ENCODE results near the gene NBEA. TPM values are rescaled to one million over a fixed set of nuclear protein-coding genes. Genes with fewer than 3 reads are reported as not detected.

Gene NBEA
- total RNA-seq, 1 experiment from 2014 or later: 4.1 TPM

DNA sequence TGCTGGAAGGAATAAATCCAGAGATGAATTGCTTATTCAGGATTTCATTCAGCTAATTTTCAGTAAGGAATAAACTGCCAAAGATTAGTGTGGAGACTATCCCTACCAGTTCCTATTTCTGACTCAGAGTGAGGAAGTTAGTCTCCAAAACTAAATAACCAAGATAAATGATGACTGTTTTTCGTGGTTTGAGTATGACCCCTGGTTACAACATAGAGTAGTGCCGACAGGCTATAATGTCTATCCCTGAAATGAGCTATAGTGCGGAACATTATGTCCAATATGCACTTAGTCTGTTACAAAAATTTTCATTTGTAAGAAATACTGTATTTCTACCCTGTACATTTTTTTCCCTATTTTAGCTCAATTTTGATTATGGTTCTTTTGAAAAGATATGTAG, 51.4 kb downstream of the NBEA start:
- Histone ChIP-seq H3K4me3 (replicated peaks in 1 of 2; ENCODE audit: low read depth in 1 of 2, low read length in 2 of 2) (no peak overlapping the region), H3K27ac (ENCODE audit: low read depth, low read length) (no peak overlapping the region), H3K9me3 (ENCODE audit: control insufficient read depth in 1 of 2, insufficient read depth in 1 of 2, low read depth in 1 of 2, low read length in 2 of 2) (peaks cover 4 to 6% of the 10 kb centered on the region in 2 experiments; a peak in 1 of 4 replicates), H3K4me1 (ENCODE audit: control insufficient read depth in 1 of 2, insufficient read depth in 2 of 2, low read length in 2 of 2) (no peaks in the 10 kb centered on the region), H3K9me2 (ENCODE audit: insufficient read depth) (no peaks in the 10 kb centered on the region), H3K79me2 (ENCODE audit: insufficient read depth, low read length) (no peaks in the 10 kb centered on the region), H3K4me2 (ENCODE audit: low read length) (no peak overlapping the region), H3K9ac (ENCODE audit: low read length) (no peak overlapping the region), H4K20me1 (ENCODE audit: insufficient read depth) (no peaks in the 10 kb centered on the region), H2AFZ (ENCODE audit: low read depth, low read length, poor library complexity, severe bottlenecking) (no peak overlapping the region), H3K36me3 (ENCODE audit: control insufficient read depth in 1 of 2, insufficient read depth in 2 of 2, low read length in 2 of 2) (no peaks in the 10 kb centered on the region), H3K27me3 (ENCODE audit: insufficient read depth, low read length) (no peaks in the 10 kb centered on the region)
- POLR2A ChIA-PET: no interaction called here
- RAD21 ChIA-PET (ENCODE audit: low non-redundant PET in 1 of 2, low total read pairs in 2 of 2, uncharacterized antibody in 2 of 2, unreplicated experiment in 2 of 2): no interaction called here
- DNase-seq (ENCODE audit: low read depth, low spot score) (no peak), ATAC-seq (no peak)
- intact Hi-C loops (cut with micrococcal nuclease): no loop called here
- TF ChIP-seq POLR2AphosphoS5 (IDR thresholded peaks at IDR 0.05; ENCODE audit: low read depth, low read length) (no peak), ZNF274 (IDR thresholded peaks at IDR 0.05; ENCODE audit: low read depth, low read length) (no peak), CEBPB (IDR thresholded peaks at IDR 0.05; ENCODE audit: low read depth) (no peak), ZFX (IDR thresholded peaks at IDR 0.05) (no peak), POLR2A (IDR thresholded peaks at IDR 0.05; ENCODE audit: borderline replicate concordance, extremely low read depth, insufficient read depth, insufficient read length) (no peak), ELF1 (IDR thresholded peaks at IDR 0.05; ENCODE audit: borderline replicate concordance, low read depth) (no peak), SIN3A (IDR thresholded peaks at IDR 0.05; ENCODE audit: low read depth) (no peak), TCF7L2 (IDR thresholded peaks at IDR 0.05; ENCODE audit: borderline replicate concordance, extremely low read depth, insufficient read depth, insufficient read length) (no peak), RAD21 (IDR thresholded peaks at IDR 0.05; ENCODE audit: low read depth) (no peak), EGR1 (IDR thresholded peaks at IDR 0.05; ENCODE audit: low read depth) (no peak), JUND (IDR thresholded peaks at IDR 0.05) (no peak), CBX3 (IDR thresholded peaks at IDR 0.05; ENCODE audit: low read depth) (no peak), EZH2 (IDR thresholded peaks at IDR 0.05) (no peak), SP1 (IDR thresholded peaks at IDR 0.05; ENCODE audit: low read depth) (no peak)
- TF ChIP-seq, protein P1, sequence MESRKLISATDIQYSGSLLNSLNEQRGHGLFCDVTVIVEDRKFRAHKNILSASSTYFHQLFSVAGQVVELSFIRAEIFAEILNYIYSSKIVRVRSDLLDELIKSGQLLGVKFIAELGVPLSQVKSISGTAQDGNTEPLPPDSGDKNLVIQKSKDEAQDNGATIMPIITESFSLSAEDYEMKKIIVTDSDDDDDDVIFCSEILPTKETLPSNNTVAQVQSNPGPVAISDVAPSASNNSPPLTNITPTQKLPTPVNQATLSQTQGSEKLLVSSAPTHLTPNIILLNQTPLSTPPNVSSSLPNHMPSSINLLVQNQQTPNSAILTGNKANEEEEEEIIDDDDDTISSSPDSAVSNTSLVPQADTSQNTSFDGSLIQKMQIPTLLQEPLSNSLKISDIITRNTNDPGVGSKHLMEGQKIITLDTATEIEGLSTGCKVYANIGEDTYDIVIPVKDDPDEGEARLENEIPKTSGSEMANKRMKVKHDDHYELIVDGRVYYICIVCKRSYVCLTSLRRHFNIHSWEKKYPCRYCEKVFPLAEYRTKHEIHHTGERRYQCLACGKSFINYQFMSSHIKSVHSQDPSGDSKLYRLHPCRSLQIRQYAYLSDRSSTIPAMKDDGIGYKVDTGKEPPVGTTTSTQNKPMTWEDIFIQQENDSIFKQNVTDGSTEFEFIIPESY (IDR thresholded peaks at IDR 0.05; ENCODE audit: extremely low read depth, insufficient replicate concordance, low read length): no peak
- TF ChIP-seq, protein P2, sequence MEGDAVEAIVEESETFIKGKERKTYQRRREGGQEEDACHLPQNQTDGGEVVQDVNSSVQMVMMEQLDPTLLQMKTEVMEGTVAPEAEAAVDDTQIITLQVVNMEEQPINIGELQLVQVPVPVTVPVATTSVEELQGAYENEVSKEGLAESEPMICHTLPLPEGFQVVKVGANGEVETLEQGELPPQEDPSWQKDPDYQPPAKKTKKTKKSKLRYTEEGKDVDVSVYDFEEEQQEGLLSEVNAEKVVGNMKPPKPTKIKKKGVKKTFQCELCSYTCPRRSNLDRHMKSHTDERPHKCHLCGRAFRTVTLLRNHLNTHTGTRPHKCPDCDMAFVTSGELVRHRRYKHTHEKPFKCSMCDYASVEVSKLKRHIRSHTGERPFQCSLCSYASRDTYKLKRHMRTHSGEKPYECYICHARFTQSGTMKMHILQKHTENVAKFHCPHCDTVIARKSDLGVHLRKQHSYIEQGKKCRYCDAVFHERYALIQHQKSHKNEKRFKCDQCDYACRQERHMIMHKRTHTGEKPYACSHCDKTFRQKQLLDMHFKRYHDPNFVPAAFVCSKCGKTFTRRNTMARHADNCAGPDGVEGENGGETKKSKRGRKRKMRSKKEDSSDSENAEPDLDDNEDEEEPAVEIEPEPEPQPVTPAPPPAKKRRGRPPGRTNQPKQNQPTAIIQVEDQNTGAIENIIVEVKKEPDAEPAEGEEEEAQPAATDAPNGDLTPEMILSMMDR (IDR thresholded peaks at IDR 0.05 in 2 of 3, conservative IDR thresholded peaks at IDR 0.05 in 1 of 3; ENCODE audit: borderline replicate concordance in 1 of 3, insufficient read depth in 1 of 3, low read depth in 2 of 3, low read length in 2 of 3): no peak
- TF ChIP-seq, protein P3, sequence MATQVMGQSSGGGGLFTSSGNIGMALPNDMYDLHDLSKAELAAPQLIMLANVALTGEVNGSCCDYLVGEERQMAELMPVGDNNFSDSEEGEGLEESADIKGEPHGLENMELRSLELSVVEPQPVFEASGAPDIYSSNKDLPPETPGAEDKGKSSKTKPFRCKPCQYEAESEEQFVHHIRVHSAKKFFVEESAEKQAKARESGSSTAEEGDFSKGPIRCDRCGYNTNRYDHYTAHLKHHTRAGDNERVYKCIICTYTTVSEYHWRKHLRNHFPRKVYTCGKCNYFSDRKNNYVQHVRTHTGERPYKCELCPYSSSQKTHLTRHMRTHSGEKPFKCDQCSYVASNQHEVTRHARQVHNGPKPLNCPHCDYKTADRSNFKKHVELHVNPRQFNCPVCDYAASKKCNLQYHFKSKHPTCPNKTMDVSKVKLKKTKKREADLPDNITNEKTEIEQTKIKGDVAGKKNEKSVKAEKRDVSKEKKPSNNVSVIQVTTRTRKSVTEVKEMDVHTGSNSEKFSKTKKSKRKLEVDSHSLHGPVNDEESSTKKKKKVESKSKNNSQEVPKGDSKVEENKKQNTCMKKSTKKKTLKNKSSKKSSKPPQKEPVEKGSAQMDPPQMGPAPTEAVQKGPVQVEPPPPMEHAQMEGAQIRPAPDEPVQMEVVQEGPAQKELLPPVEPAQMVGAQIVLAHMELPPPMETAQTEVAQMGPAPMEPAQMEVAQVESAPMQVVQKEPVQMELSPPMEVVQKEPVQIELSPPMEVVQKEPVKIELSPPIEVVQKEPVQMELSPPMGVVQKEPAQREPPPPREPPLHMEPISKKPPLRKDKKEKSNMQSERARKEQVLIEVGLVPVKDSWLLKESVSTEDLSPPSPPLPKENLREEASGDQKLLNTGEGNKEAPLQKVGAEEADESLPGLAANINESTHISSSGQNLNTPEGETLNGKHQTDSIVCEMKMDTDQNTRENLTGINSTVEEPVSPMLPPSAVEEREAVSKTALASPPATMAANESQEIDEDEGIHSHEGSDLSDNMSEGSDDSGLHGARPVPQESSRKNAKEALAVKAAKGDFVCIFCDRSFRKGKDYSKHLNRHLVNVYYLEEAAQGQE (IDR thresholded peaks at IDR 0.05; ENCODE audit: low read depth): no peak
- TF ChIP-seq, protein P4, sequence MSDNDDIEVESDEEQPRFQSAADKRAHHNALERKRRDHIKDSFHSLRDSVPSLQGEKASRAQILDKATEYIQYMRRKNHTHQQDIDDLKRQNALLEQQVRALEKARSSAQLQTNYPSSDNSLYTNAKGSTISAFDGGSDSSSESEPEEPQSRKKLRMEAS (IDR thresholded peaks at IDR 0.05): no peak
- TF ChIP-seq, protein P5, sequence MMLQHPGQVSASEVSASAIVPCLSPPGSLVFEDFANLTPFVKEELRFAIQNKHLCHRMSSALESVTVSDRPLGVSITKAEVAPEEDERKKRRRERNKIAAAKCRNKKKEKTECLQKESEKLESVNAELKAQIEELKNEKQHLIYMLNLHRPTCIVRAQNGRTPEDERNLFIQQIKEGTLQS (IDR thresholded peaks at IDR 0.05): no peak
- CTCF ChIA-PET: no interaction called here
- BruUV-seq (replicated peaks): no TSS peak
